GM12878 (cell line): ENCODE results near the gene SACM1L. TPM values are rescaled to one million over a fixed set of nuclear protein-coding genes. Genes with fewer than 3 reads are reported as not detected.

Experiments
- ATAC-seq: fragments of 200-7000 bp; cut with Tn5 transposase; 3 replicates; pipeline ENCODE4 v1.9.1; 2020; ENCODE audit warnings: mild to moderate bottlenecking, moderate library complexity
- BruUV-seq: library from RNA; stranded (reverse); fragments of 400-500 nt; replicated peaks from 2 replicates; lab custom pipeline; 2021; lab: Mats Ljungman, UMichigan
- CTCF ChIA-PET: fragments of 300-600 bp; sonication (Branson Sonifier 250); formaldehyde crosslinking; extraction: SDS; loops from one replicate; lab custom pipeline; 2021; ENCODE audit warnings: inconsistent platforms; lab: Yijun Ruan, JAX
- POLR2A ChIA-PET: fragments of 350-600 bp; formaldehyde crosslinking; extraction: SDS; loops from one replicate; lab custom pipeline; 2021; ENCODE audit warnings: inconsistent platforms; lab: Charles Lee
- RAD21 ChIA-PET: fragments of 300-600 bp; sonication (Branson Sonifier 250); formaldehyde crosslinking; loops from one replicate; lab custom pipeline; 2023; ENCODE audit warnings: antibody characterized with exemption; ENCODE audit not compliant: unreplicated experiment; lab: Charles Lee
- SMC1A ChIA-PET: fragments of 300-600 bp; sonication (Branson Sonifier 250); formaldehyde crosslinking; loops from one replicate; lab custom pipeline; 2023; ENCODE audit not compliant: unreplicated experiment, uncharacterized antibody; lab: Charles Lee
- DNase-seq: peaks from one replicate; pipeline ENCODE4 v3.0.0-alpha.2; 2011; ENCODE audit warnings: low read depth, low spot score
- FAIRE-seq: peaks from 3 replicates; lab custom pipeline; 2011; peaks lifted over from hg19 to GRCh38; lab: Jason Lieb, UNC
- H2AFZ ChIP-seq: 2 replicates; pipeline ENCODE4 v1.6.0; 2011; ENCODE audit warnings: low read depth, low read length, control low read depth; ENCODE audit not compliant: control insufficient read depth
- H3K27ac ChIP-seq: 2 replicates; pipeline ENCODE4 v1.5.1; 2011; ENCODE audit warnings: control low read depth; ENCODE audit not compliant: control insufficient read depth, insufficient read depth
- H3K27me3 ChIP-seq, 2 experiments: replicated peaks in 1 of 2; 2 replicates each; pipeline versions ENCODE4 v1.6.0 to v1.6.1; 2011; ENCODE audit warnings: low read length in 1 of 2; ENCODE audit not compliant: control insufficient read depth in 2 of 2, insufficient read depth in 2 of 2
- H3K36me3 ChIP-seq, 2 experiments: 2 replicates each; pipeline ENCODE4 v1.5.1; 2011; ENCODE audit warnings: low read length in 1 of 2; ENCODE audit not compliant: control insufficient read depth in 2 of 2, insufficient read depth in 2 of 2
- H3K4me1 ChIP-seq: 2 replicates; pipeline ENCODE4 v1.6.1; 2011; ENCODE audit warnings: mild to moderate bottlenecking, low read length, moderate library complexity, mixed read lengths; ENCODE audit not compliant: control insufficient read depth, insufficient read depth
- H3K4me2 ChIP-seq: 2 replicates; pipeline ENCODE4 v1.6.0; 2011; ENCODE audit warnings: control low read depth; ENCODE audit not compliant: control insufficient read depth, insufficient read depth
- H3K4me3 ChIP-seq: fragments of 200-600 bp; sonication (generic); 2 replicates; pipeline ENCODE4 v1.5.1; 2016
- H3K79me2 ChIP-seq: 2 replicates; pipeline ENCODE4 v1.6.0; 2011; ENCODE audit warnings: low read length; ENCODE audit not compliant: control insufficient read depth, insufficient read depth
- H3K9ac ChIP-seq: 2 replicates; pipeline ENCODE4 v1.8.0; 2011; ENCODE audit warnings: low read length, control low read depth, mixed read lengths; ENCODE audit not compliant: control insufficient read depth, insufficient read depth
- H3K9me3 ChIP-seq: replicated peaks from 3 replicates; pipeline ENCODE4 v1.5.1; 2011; ENCODE audit warnings: mild to moderate bottlenecking, low read length; ENCODE audit not compliant: control insufficient read depth, insufficient read depth
- H4K20me1 ChIP-seq: 2 replicates; pipeline ENCODE4 v1.6.0; 2011; ENCODE audit not compliant: control insufficient read depth, insufficient read depth
- BCL11A ChIP-seq: IDR thresholded peaks from 2 replicates; pipeline ENCODE4 v1.6.1; 2011; ENCODE audit warnings: low read depth, low read length
- BHLHE40 ChIP-seq, 2 experiments: fragments of 450-650 bp in 1 of 2; IDR thresholded peaks; 2 replicates each; pipeline ENCODE4 v1.6.1; 2011 to 2017; ENCODE audit warnings: low read depth in 2 of 2, borderline replicate concordance in 1 of 2, improper control_type of control experiment in 1 of 2, low read length in 1 of 2, mild to moderate bottlenecking in 1 of 2
- CBFB ChIP-seq: IDR thresholded peaks from 2 replicates; pipeline ENCODE4 v1.6.1; 2016; ENCODE audit warnings: antibody characterized with exemption, low read depth
- IKZF1 ChIP-seq: fragments of 450-650 bp; conservative IDR thresholded peaks from 2 replicates; pipeline ENCODE4 v1.6.1; 2017; ENCODE audit warnings: antibody characterized with exemption, mild to moderate bottlenecking
- IRF4 ChIP-seq: IDR thresholded peaks from 2 replicates; pipeline ENCODE4 v1.6.1; 2011; ENCODE audit warnings: low read depth, low read length
- NFYB ChIP-seq: IDR thresholded peaks from 2 replicates; pipeline ENCODE4 v1.6.1; 2011; ENCODE audit warnings: low read depth, mild to moderate bottlenecking, low read length, improper control_type of control experiment, moderate library complexity; ENCODE audit not compliant: insufficient read depth
- POU2F2 ChIP-seq: IDR thresholded peaks from 3 replicates; pipeline ENCODE4 v1.6.1; 2011; ENCODE audit warnings: low read depth, mild to moderate bottlenecking, low read length, borderline replicate concordance
- RB1 ChIP-seq: fragments of 450-650 bp; formaldehyde crosslinking; IDR thresholded peaks from 2 replicates; pipeline ENCODE4 v1.6.1; 2017; ENCODE audit warnings: mild to moderate bottlenecking, borderline replicate concordance
- RBBP5 ChIP-seq: fragments of 200-600 bp; sonication (generic); conservative IDR thresholded peaks from 2 replicates; pipeline ENCODE4 v1.6.1; 2016
- RELB ChIP-seq: fragments of 450-650 bp; IDR thresholded peaks from 2 replicates; pipeline ENCODE4 v1.6.1; 2017; ENCODE audit warnings: low read depth, mild to moderate bottlenecking, moderate library complexity
- SPI1 ChIP-seq: IDR thresholded peaks from 2 replicates; pipeline ENCODE4 v1.6.1; 2011; ENCODE audit warnings: low read depth, mild to moderate bottlenecking, low read length, moderate library complexity, borderline replicate concordance; ENCODE audit not compliant: insufficient read depth
- TCF3 ChIP-seq: IDR thresholded peaks from 2 replicates; pipeline ENCODE4 v1.6.1; 2012; ENCODE audit warnings: low read depth, mild to moderate bottlenecking, low read length, borderline replicate concordance; ENCODE audit not compliant: insufficient read depth
- YY1 ChIP-seq: IDR thresholded peaks from 2 replicates; pipeline ENCODE4 v1.6.1; 2011; ENCODE audit warnings: low read depth, mild to moderate bottlenecking, low read length
- ZBTB33 ChIP-seq: fragments of 450-650 bp; IDR thresholded peaks from 2 replicates; pipeline ENCODE4 v1.6.1; 2017; ENCODE audit warnings: mild to moderate bottlenecking
- WGBS: methylation state at CpG from one replicate; pipeline ENCODE4 v1.1.6; 2016; ENCODE audit warnings: low lambda C conversion rate; ENCODE audit not compliant: insufficient replicate concordance, insufficient coverage; ENCODE audit errors: missing lambda C conversion rate; 5-methylcytosine and 5-hydroxymethylcytosine counted together
- in situ Hi-C: fragments of 300-500 bp; cut with MboI; formaldehyde crosslinking; loops from 9 replicates; pipeline ENCODE4 v1.14.3; 2018; ENCODE audit warnings: mixed read lengths
- intact Hi-C: fragments of 100-400 bp; cut with micrococcal nuclease; formaldehyde crosslinking; loops from one replicate; pipeline ENCODE4 v1.14.2; 2022; ENCODE audit not compliant: unreplicated experiment
- polyA plus RNA-seq, 11 experiments: library from polyadenylated mRNA; depleted of rRNA in 4 of 11; unstranded in 6 of 11; stranded (reverse) in 5 of 11; fragments of >200 nt; fragmentation: Nextera tagmentation in 4 of 11; fragmentation: Illumina TruSeq in 1 of 11; extraction: Ambion mirVana in 4 of 11; extraction: Trizol in 1 of 11; gene quantifications; 1 replicate in 1 of 11; 2 replicates in 10 of 11; pipeline versions ENCODE4 v1.2.1 to v1.2.3, GENCODE V29; 2011 to 2016; ENCODE audit warnings: inconsistent platforms in 2 of 11, missing spikeins in 2 of 11, low read depth in 1 of 11
- total RNA-seq, 4 experiments: library from RNA; depleted of rRNA in 3 of 4; stranded (reverse); fragments of >200 nt in 3 of 4; fragmentation: Illumina TruSeq in 1 of 4; extraction: Trizol in 1 of 4; gene quantifications; 2 replicates each; pipeline versions ENCODE4 v1.2.1 to v1.2.3, GENCODE V29; 2013 to 2021

SACM1L gene
- total and polyA plus RNA-seq, 10 of the 15 experiments (the other 5 are each of a cell fraction or from before 2014, with no cell fraction given): 16.5 to 48.3 (median 28.9) TPM

- POLR2A ChIA-PET: interaction anchor here (1.3 kb wide), 1 partner anchor 111 kb away, joined by 3 read pairs; the partner anchor contains the start of gene LZTFL1
- 26% methylated on average over 4 of the region's 4 CpGs for WGBS
These were observed 41.4 kb downstream of the SACM1L start for GRCh38 chr3:45730409-45731154.

More at GRCh38 chr3:45730409-45731154, 41.4 kb downstream of the SACM1L start:
- peak; percentile 95 for ATAC-seq
- Histone ChIP-seq H3K4me1 (peaks cover 8% of the 10 kb centered on the region), H4K20me1 (no peaks in the 10 kb centered on the region), H3K36me3 (peaks cover 0 to 30% of the 10 kb centered on the region in 2 experiments; a peak in 2 of 4 replicates), H3K27ac (peak overlapping the region; percentile 1; the same call in 1 of the 2 replicates), H3K9ac (no peak overlapping the region), H3K9me3 (no peaks in the 10 kb centered on the region), H3K27me3 (no peaks in the 10 kb centered on the region), H3K4me2 (peak overlapping the region; percentile 55; the same call in 1 of the 2 replicates), H3K79me2 (no peaks in the 10 kb centered on the region), H2AFZ (no peak overlapping the region; the same call in 1 of the 2 replicates), H3K4me3 (no peak overlapping the region)
- intact Hi-C loops: no loop called here
- RAD21 ChIA-PET: no interaction called here
- SMC1A ChIA-PET: interaction anchor here (0.7 to 2.2 kb wide), 7 partner anchors 10 to 233 kb away, joined by 3 to 13 read pairs (median 4); no protein-coding TSS in a partner anchor
- no peak for FAIRE-seq
- in situ Hi-C loops: no loop called here
- CTCF ChIA-PET: interaction anchor here (0.6 to 2.7 kb wide), 10 partner anchors 13 to 890 kb away, joined by 3 to 9 read pairs (median 4); no protein-coding TSS in a partner anchor
- no peak for TF ChIP-seq CBFB
- TF ChIP-seq RB1: no peak
- TF ChIP-seq IRF4: peak; percentile 64; the same call in 1 of the 2 replicates
- TF ChIP-seq TCF3: no peak
- TF ChIP-seq NFYB: no peak
- TF ChIP-seq RELB: peak; percentile 32; the same call in 1 of the 2 replicates
- no peak for TF ChIP-seq RBBP5
- TF ChIP-seq BHLHE40 (IDR thresholded peaks at IDR 0.05; ENCODE audit: borderline replicate concordance in 1 of 2, low read depth in 2 of 2, low read length in 1 of 2): 0 out of 4 replicates have a peak, but pooled peaks of 1 of the 2 experiments have one; percentile 6
- 0 out of 2 replicates have a peak, but pooled peaks have one; percentile 28 for TF ChIP-seq BCL11A
- TF ChIP-seq SPI1: peak; percentile 90
- TF ChIP-seq POU2F2: peak; percentile 92
- no peak for TF ChIP-seq ZBTB33
- TF ChIP-seq YY1: 0 out of 2 replicates have a peak, but pooled peaks have one; percentile 26
- 0 out of 2 replicates have a peak, but pooled peaks have one; percentile 3 for TF ChIP-seq IKZF1
- peak; percentile 19 for DNase-seq
- no TSS peak for BruUV-seq
